ENCODE results near the gene ADAMTS3.

ADAMTS3 gene

GRCh38 chr4:72286910-72287309 lies 282.1 kb downstream of the ADAMTS3 start:
- CTCF ChIA-PET: interaction anchor here (0.6 to 1.3 kb wide), 6 partner anchors 15 to 735 kb away, joined by 3 to 5 read pairs (median 4); no protein-coding TSS in a partner anchor
- Histone ChIP-seq H3K4me3 (ENCODE audit: low read depth, low read length) (no peak overlapping the region), H3K9me3 (ENCODE audit: control insufficient read depth, insufficient read depth, low read depth, low read length) (no peaks in the 10 kb centered on the region), H3K4me1 (ENCODE audit: control insufficient read depth, insufficient read depth, low read length) (no peaks in the 10 kb centered on the region), H3K36me3 (ENCODE audit: control insufficient read depth in 2 of 2, insufficient read depth in 1 of 2, low read length in 2 of 2) (peaks cover 0 to 4% of the 10 kb centered on the region in 2 experiments; a peak in 1 of 3 replicates), H3K27ac (ENCODE audit: extremely low read depth, low read depth, low read length) (no peak overlapping the region)
- POLR2A ChIA-PET: no interaction called here
- TF ChIP-seq BCL6B (tag by site-specific recombination; IDR thresholded peaks at IDR 0.05): no peak

- Histone ChIP-seq H3K36me3 (ENCODE audit: control insufficient read depth in 2 of 2, insufficient read depth in 1 of 2, low read length in 2 of 2) (peaks cover 0 to 4% of the 10 kb centered on the region in 2 experiments; a peak in 1 of 3 replicates), H3K4me3 (ENCODE audit: low read depth, low read length) (no peak overlapping the region), H3K9me3 (ENCODE audit: control insufficient read depth, insufficient read depth, low read depth, low read length) (no peaks in the 10 kb centered on the region), H3K4me1 (ENCODE audit: control insufficient read depth, insufficient read depth, low read length) (no peaks in the 10 kb centered on the region), H3K27ac (ENCODE audit: extremely low read depth, low read depth, low read length) (no peak overlapping the region)
- ChIA-PET CTCF (interaction anchor here (0.6 to 1.6 kb wide), 12 partner anchors 8 to 1683 kb away, joined by 3 to 6 read pairs (median 4); no protein-coding TSS in a partner anchor), POLR2A (no interaction called here)
- TF ChIP-seq ATF2 (tag by site-specific recombination; IDR thresholded peaks at IDR 0.05; ENCODE audit: low read depth): no peak
- TF ChIP-seq ZNF654 (tag by site-specific recombination; IDR thresholded peaks at IDR 0.05; ENCODE audit: low read depth): peak; percentile 34
- TF ChIP-seq ZFP37 (tag by site-specific recombination; IDR thresholded peaks at IDR 0.05): no peak
- no peak for TF ChIP-seq ZNF658 (tag by site-specific recombination; IDR thresholded peaks at IDR 0.05)
These were observed 282.8 kb downstream of the ADAMTS3 start for GRCh38 chr4:72286185-72286584.

GRCh38 chr4:72283357-72283756 lies 285.7 kb downstream of the ADAMTS3 start:
- no peak overlapping the region for H3K4me3 ChIP-seq (ENCODE audit: low read depth, low read length)
- H3K9me3 ChIP-seq (ENCODE audit: control insufficient read depth, insufficient read depth, low read depth, low read length): no peaks in the 10 kb centered on the region
- ChIA-PET POLR2A (no interaction called here), CTCF (interaction anchor here (0.5 to 1.0 kb wide), 2 partner anchors 12 to 19 kb away, joined by 3 read pairs; no protein-coding TSS in a partner anchor)
- no peak overlapping the region for H3K27ac ChIP-seq (ENCODE audit: extremely low read depth, low read depth, low read length)
- no peak for TF ChIP-seq ZNF658 (tag by site-specific recombination; IDR thresholded peaks at IDR 0.05)
- no peak for TF ChIP-seq ZFP69B (tag by site-specific recombination; IDR thresholded peaks at IDR 0.05)
- TF ChIP-seq HOXA7 (CRISPR knock-in tag; IDR thresholded peaks at IDR 0.05; ENCODE audit: borderline replicate concordance): no peak
- TF ChIP-seq TRIM28 (IDR thresholded peaks at IDR 0.05; ENCODE audit: borderline replicate concordance, low read length): no peak
- TF ChIP-seq ZFP3 (tag by site-specific recombination; IDR thresholded peaks at IDR 0.05; ENCODE audit: low read depth): no peak
- TF ChIP-seq ZNF837 (tag by site-specific recombination; IDR thresholded peaks at IDR 0.05): no peak
- no peak for TF ChIP-seq KLF16 (tag by site-specific recombination; IDR thresholded peaks at IDR 0.05)
- no peaks in the 10 kb centered on the region for H3K4me1 ChIP-seq (ENCODE audit: control insufficient read depth, insufficient read depth, low read length)
- H3K36me3 ChIP-seq (ENCODE audit: control insufficient read depth in 2 of 2, insufficient read depth in 1 of 2, low read length in 2 of 2): peaks cover 0 to 4% of the 10 kb centered on the region in 2 experiments; a peak in 1 of 3 replicates

GRCh38 chr4:72280252-72280651 lies 288.8 kb downstream of the ADAMTS3 start:
- peaks cover 0 to 4% of the 10 kb centered on the region in 2 experiments; a peak in 1 of 3 replicates for H3K36me3 ChIP-seq (ENCODE audit: control insufficient read depth in 2 of 2, insufficient read depth in 1 of 2, low read length in 2 of 2)
- H3K9me3 ChIP-seq (ENCODE audit: control insufficient read depth, insufficient read depth, low read depth, low read length): no peaks in the 10 kb centered on the region
- POLR2A ChIA-PET: no interaction called here
- CTCF ChIA-PET: interaction anchor here (0.6 kb wide), 1 partner anchor 56 kb away, joined by 3 read pairs; no protein-coding TSS in a partner anchor
- no peak overlapping the region for H3K4me3 ChIP-seq (ENCODE audit: low read depth, low read length)
- H3K4me1 ChIP-seq (ENCODE audit: control insufficient read depth, insufficient read depth, low read length): no peaks in the 10 kb centered on the region
- no peak overlapping the region for H3K27ac ChIP-seq (ENCODE audit: extremely low read depth, low read depth, low read length)
- TF ChIP-seq ZBTB26 (tag by site-specific recombination; optimal IDR thresholded peaks at IDR 0.05) (no peak), ZNF664 (tag by site-specific recombination; IDR thresholded peaks at IDR 0.05) (no peak), ZBTB44 (tag by site-specific recombination; IDR thresholded peaks at IDR 0.05) (no peak), ZXDB (tag by site-specific recombination; IDR thresholded peaks at IDR 0.05) (no peak), ZNF2 (tag by site-specific recombination; IDR thresholded peaks at IDR 0.05) (no peak), ZNF660 (tag by site-specific recombination; IDR thresholded peaks at IDR 0.05) (no peak), ZNF324 (tag by site-specific recombination; IDR thresholded peaks at IDR 0.05) (no peak), ZNF555 (tag by site-specific recombination; conservative IDR thresholded peaks at IDR 0.05) (no peak), ZNF670 (tag by site-specific recombination; IDR thresholded peaks at IDR 0.05; ENCODE audit: low read depth) (no peak), PRDM1 (tag by site-specific recombination; IDR thresholded peaks at IDR 0.05) (no peak), ZNF239 (tag by site-specific recombination; IDR thresholded peaks at IDR 0.05) (no peak), ZNF658 (tag by site-specific recombination; IDR thresholded peaks at IDR 0.05) (no peak), ZNF202 (tag by site-specific recombination; IDR thresholded peaks at IDR 0.05; ENCODE audit: borderline replicate concordance) (no peak)

Measured in HEK293 (cell line).